Dermis microvascular lymphatic vessel endothelial cell (primary cell): ENCODE data around the gene STMP1. TPM values are rescaled to one million over a fixed set of nuclear protein-coding genes. Genes with fewer than 3 reads are reported as not detected.
"Not testable (repeated sequence)": the region's sequence is repeated elsewhere in the genome, so short reads cannot be mapped to it uniquely, and the experiment has no call there.

Source experiments
- DNase-seq, 2 donors: peaks; one replicate each; pipeline versions ENCODE4 v3.0.0 to v3.0.0-alpha.2; 2010; ENCODE audit warnings: low read depth in 2 of 2
- total RNA-seq: library from RNA; depleted of rRNA; stranded (reverse); fragments of >200 nt; gene quantifications from 2 replicates; pipeline ENCODE4 v1.2.1, GENCODE V29; 2014

The STMP1 gene
- total RNA-seq = 5.3 and 5.7 TPM in 2 replicates

DNA sequence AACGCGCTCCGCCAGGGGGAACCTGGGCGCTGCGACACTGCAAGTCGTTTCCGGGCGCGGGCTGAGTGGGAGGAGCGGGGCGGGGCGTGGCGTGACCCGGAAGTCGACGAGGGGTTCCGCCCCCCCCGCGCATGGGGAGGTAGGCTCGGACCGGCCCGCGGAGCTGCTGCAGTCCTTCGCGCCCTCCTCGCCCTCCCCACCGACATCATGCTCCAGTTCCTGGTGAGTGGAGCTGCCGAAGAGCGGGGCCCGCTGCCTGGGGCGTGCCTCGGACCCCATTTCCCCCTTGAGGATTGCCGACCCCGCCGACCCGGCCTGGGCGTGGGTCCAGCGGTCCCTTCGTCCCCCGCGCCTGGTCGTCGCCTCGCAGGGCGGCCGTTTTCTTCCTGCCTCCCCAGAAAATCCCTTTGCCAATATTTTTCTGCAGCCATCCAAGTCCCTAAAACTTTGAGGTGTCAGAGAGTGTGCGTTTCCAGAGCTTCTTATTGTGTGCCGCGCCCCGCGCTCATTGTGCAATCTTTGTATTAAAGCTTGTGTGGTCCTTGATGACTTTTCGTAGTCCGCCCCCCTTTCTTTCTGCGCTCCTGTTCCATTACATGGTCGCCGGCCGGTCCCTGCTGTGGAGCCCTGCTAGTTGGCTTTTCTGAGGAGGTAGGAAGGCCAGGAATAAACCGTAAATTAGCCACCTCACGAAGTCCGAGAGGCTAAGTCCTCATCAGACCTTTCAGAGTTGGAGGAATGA lies at the start of gene STMP1:
Gene STMP1 (plus strand): TSS at position 142 of the 742 bp plus-strand sequence.
- DNase-seq = peak; percentile 84 to 95

- DNase-seq = no peak
These were observed 46.2 kb upstream of the STMP1 start for GRCh38 chr7:135616136-135616535.

DNA sequence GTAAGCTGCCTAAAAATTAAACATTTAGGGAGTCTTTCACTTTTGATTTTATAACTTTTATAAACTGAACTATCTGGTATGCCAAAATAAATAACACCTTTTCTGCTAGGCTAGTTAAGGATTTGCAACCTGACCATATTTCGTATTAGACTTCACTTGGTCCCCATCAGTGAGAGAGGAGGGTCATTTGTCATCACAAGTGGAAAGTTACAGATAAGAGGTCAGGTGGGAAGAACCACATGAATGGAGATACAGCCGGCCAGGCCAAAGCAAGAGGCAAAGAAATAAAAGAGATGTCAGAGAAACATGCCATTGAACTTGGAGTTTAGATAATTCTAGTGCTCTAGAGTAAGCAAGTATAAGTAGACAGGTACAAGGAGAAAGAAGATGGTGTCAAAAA lies 44.5 kb upstream of the STMP1 start:
- DNase-seq = no peak

DNA sequence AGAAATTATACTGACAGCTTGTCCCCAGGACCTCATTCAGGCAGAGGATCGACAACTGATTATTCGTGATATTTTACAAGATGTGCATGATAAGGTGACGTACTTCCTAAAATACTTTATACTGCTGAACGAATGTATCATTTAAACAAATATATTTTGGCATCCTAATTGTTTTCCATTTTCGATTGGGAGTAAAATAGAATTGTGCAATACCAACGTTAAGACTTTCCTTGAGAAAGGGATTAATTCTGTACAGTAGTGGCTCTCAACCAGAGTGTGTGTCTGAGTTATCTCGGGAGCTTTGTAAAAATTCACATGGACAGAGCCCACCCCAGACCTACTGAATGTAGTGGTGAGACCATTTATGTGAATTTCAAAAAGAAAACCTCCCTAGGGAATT lies 43.8 kb upstream of the STMP1 start:
- no peak for DNase-seq

GRCh38 chr7:135620447-135620846 lies 41.9 kb upstream of the STMP1 start:
- no peak for DNase-seq

GRCh38 chr7:135620980-135621850 lies 41.1 kb upstream of the STMP1 start:
- DNase-seq = peak; percentile 58 to 83

GRCh38 chr7:135634191-135634878 lies 28.0 kb upstream of the STMP1 start:
- no peak for DNase-seq

- DNase-seq = not testable (repeated sequence)
These were observed 22.6 kb upstream of the STMP1 start for GRCh38 chr7:135639690-135640089.

- DNase-seq = no peak
These were observed 18.2 kb upstream of the STMP1 start for GRCh38 chr7:135644154-135644553.

DNA sequence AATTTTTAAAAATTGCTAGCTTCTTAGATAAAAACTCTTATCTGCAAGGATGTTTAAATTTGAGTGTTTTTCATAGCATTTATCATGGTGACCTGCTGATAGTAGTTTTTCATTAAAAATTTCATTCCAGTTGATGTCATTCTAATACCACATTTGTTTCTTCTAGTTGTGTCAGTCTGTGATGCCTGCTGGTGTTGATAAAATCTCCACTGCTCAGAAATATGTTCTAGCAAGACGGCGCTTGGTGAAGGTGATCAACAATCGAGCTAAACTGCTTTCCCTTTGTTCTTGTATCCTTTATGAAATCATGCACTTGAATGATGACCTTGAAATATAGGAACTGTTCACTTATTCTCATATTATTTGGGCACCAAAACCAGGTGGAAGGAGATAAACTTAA lies 17.6 kb upstream of the STMP1 start:
- DNase-seq = no peak

- peak; percentile 30 to 63 for DNase-seq
These were observed 16.9 kb upstream of the STMP1 start for GRCh38 chr7:135645296-135645904.

DNA sequence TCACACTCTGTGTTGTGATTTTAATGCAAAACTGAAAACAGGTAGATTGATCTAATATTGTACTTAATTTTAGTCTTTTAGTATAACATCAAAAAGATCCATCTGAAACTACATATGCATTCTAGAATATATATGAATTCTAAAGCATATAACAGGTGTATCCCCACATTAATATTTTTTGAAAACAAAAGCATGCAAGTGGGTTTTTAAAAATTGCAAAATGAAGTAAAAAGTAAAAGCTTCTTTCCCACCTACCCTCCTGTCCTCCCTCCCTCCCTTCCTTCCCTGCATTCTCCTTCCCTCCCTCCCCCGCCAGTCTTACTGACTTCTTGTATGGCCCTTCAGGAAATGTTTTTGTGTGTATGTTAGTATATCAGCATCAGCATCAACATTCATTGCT lies 14.6 kb upstream of the STMP1 start:
- no peak for DNase-seq

DNA sequence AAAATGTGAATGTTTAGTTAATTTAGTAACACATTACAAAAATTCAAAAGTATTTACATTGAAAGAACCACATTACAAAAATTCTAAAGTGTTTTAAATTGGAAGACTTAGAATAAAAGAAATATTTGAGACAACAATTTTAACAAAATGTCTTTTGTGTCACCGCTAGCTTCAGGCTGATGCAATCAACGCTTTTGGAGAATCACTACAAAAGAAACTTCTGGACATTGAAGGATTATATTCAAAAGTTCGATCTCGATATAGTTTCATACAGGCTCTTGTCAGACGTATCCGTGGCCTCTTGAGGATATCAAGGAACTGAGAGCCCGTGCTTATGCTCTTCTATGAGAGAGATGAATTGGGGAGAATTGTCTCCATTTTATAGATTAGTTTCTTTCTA lies 14.1 kb upstream of the STMP1 start:
- no peak for DNase-seq

- DNase-seq = peak in 1 of 2 donors; percentile 58
These were observed 11.3 kb upstream of the STMP1 start for GRCh38 chr7:135650831-135651573.

DNA sequence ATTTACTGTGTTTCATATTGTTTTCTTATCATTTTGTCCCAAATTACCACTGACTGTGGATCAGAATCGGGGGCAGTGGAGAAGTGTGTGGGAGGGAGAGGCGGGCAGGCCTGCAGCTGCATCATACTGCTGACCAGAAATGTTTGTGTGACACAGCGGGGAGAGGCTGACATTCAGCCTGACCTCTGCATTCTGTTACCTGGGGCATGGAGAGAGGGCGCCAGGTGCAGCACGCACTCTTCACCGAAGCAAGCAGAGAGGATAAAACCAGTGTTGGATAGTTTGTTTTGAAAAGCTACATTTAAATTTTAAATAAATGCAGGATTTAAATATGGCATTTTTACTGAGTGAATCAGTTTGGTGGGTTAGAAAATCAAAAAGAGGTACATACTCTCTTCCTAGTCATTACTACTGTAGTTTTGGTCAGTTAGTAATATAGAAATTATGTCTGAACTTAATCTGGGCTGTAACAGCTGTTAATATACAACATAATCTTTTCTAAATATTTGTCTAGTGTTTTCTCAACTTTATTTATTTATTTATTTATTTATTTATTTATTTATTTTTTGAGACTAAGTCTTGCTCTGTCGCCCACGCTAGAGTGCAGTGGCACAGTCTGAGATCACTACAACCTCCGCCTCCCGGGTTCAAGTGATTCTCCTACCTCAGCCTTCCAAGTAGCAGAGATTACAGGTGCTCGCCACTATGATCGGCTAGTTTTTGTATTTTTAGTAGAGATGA lies 8.8 kb upstream of the STMP1 start:
- peak in 1 of 2 donors; percentile 4 for DNase-seq

GRCh38 chr7:135658564-135658963 lies 3.8 kb upstream of the STMP1 start:
- no peak for DNase-seq

- peak; percentile 83 to 85 for DNase-seq
These were observed 3.0 kb upstream of the STMP1 start for GRCh38 chr7:135659159-135659846.

- peak in 1 of 2 donors; percentile 43 for DNase-seq
These were observed 797 bp upstream of the STMP1 start for GRCh38 chr7:135661311-135662122.

- DNase-seq = no peak
These were observed 266 bp upstream of the STMP1 start for GRCh38 chr7:135662123-135662372.
